ENCODE results near the gene CLRN3.

CLRN3 gene

GRCh38 chr10:127886371-127887051 is 6.2 kb downstream of the CLRN3 start:
- peaks cover 0 to 11% (median 0%) of the 10 kb centered on the region in 3 experiments for H3K27me3 ChIP-seq (ENCODE audit: control insufficient read depth in 3 of 3, insufficient read depth in 3 of 3, low read depth in 1 of 3, low read length in 3 of 3)
- no peaks in the 10 kb centered on the region for H3K9me3 ChIP-seq (replicated peaks in 1 of 2; ENCODE audit: control insufficient read depth in 2 of 2, insufficient read depth in 1 of 2, low read depth in 1 of 2, low read length in 2 of 2)
- H2BK5ac ChIP-seq (ENCODE audit: low read length), result no peak overlapping the region
- DNase-seq (ENCODE audit: low spot score), result no peak
- H2BK120ac ChIP-seq (ENCODE audit: low read depth, low read length), result no peak overlapping the region
- H3K79me1 ChIP-seq (ENCODE audit: low read depth, low read length), result no peaks in the 10 kb centered on the region
- no peak overlapping the region for H3K4me3 ChIP-seq (ENCODE audit: low read length in 2 of 2)
- H4K8ac ChIP-seq (ENCODE audit: low read depth, low read length), result no peak overlapping the region
- H3K27ac ChIP-seq (replicated peaks; ENCODE audit: low read length), result no peak overlapping the region
- no CpG with 5 or more reads among the region's 12 CpGs for WGBS, 2 donors (ENCODE audit: extremely low coverage in 2 of 2, insufficient read length in 2 of 2, insufficient replicate concordance in 1 of 2)
- no peak overlapping the region for H3K14ac ChIP-seq (ENCODE audit: low read length)
- H2BK12ac ChIP-seq (ENCODE audit: low read length), result no peak overlapping the region
- H3K36me3 ChIP-seq (replicated peaks in 1 of 2; ENCODE audit: control insufficient read depth in 2 of 2, insufficient read depth in 2 of 2, low read length in 2 of 2), result no peaks in the 10 kb centered on the region
- no peak overlapping the region for H2AK5ac ChIP-seq (ENCODE audit: low read depth, low read length)
- H2BK15ac ChIP-seq (ENCODE audit: low read length), result no peak overlapping the region
- no peak overlapping the region for H3K9ac ChIP-seq (ENCODE audit: low read depth, low read length, poor library complexity)
- no peak overlapping the region for H3K18ac ChIP-seq (ENCODE audit: low read length)
- no peak overlapping the region for H4K91ac ChIP-seq (ENCODE audit: low read depth, low read length, poor library complexity)
- H3K4ac ChIP-seq (ENCODE audit: low read length), result no peak overlapping the region
- H2AFZ ChIP-seq (ENCODE audit: low read length), result no peak overlapping the region
- no peak overlapping the region for H3K23ac ChIP-seq (ENCODE audit: low read depth, low read length, poor library complexity)
- H3K4me2 ChIP-seq (ENCODE audit: insufficient read depth, low read length, poor library complexity, severe bottlenecking), result no peak overlapping the region
- H3K4me1 ChIP-seq (ENCODE audit: control insufficient read depth in 2 of 2, insufficient read depth in 1 of 2, low read depth in 1 of 2, low read length in 2 of 2), result no peaks in the 10 kb centered on the region

GRCh38 chr10:127884501-127884900 is 8.2 kb downstream of the CLRN3 start:
- H2AK5ac ChIP-seq (ENCODE audit: low read depth, low read length), result no peak overlapping the region
- H2BK15ac ChIP-seq (ENCODE audit: low read length), result no peak overlapping the region
- no peaks in the 10 kb centered on the region for H3K36me3 ChIP-seq (replicated peaks in 1 of 2; ENCODE audit: control insufficient read depth in 2 of 2, insufficient read depth in 2 of 2, low read length in 2 of 2)
- no peak overlapping the region for H3K14ac ChIP-seq (ENCODE audit: low read length)
- no peak overlapping the region for H3K23ac ChIP-seq (ENCODE audit: low read depth, low read length, poor library complexity)
- no peak overlapping the region for H2BK12ac ChIP-seq (ENCODE audit: low read length)
- no peak overlapping the region for H4K91ac ChIP-seq (ENCODE audit: low read depth, low read length, poor library complexity)
- WGBS, 2 donors (ENCODE audit: extremely low coverage in 2 of 2, insufficient read length in 2 of 2, insufficient replicate concordance in 1 of 2), result no CpG with 5 or more reads among the region's 5 CpGs
- H3K4ac ChIP-seq (ENCODE audit: low read length), result no peak overlapping the region
- H2BK5ac ChIP-seq (ENCODE audit: low read length), result no peak overlapping the region
- no peak overlapping the region for H3K9ac ChIP-seq (ENCODE audit: low read depth, low read length, poor library complexity)
- no peak overlapping the region for H3K4me2 ChIP-seq (ENCODE audit: insufficient read depth, low read length, poor library complexity, severe bottlenecking)
- no peak for DNase-seq (ENCODE audit: low spot score)
- no peak overlapping the region for H3K27ac ChIP-seq (replicated peaks; ENCODE audit: low read length)
- H2AFZ ChIP-seq (ENCODE audit: low read length), result no peak overlapping the region
- H3K27me3 ChIP-seq (ENCODE audit: control insufficient read depth in 3 of 3, insufficient read depth in 3 of 3, low read depth in 1 of 3, low read length in 3 of 3), result peaks cover 0 to 8% (median 0%) of the 10 kb centered on the region in 3 experiments
- H3K9me3 ChIP-seq (replicated peaks in 1 of 2; ENCODE audit: control insufficient read depth in 2 of 2, insufficient read depth in 1 of 2, low read depth in 1 of 2, low read length in 2 of 2), result no peaks in the 10 kb centered on the region
- no peaks in the 10 kb centered on the region for H3K79me1 ChIP-seq (ENCODE audit: low read depth, low read length)
- H3K18ac ChIP-seq (ENCODE audit: low read length), result no peak overlapping the region
- no peak overlapping the region for H4K8ac ChIP-seq (ENCODE audit: low read depth, low read length)
- peaks cover 0 to 2% of the 10 kb centered on the region in 2 donors for H3K4me1 ChIP-seq (ENCODE audit: control insufficient read depth in 2 of 2, insufficient read depth in 1 of 2, low read depth in 1 of 2, low read length in 2 of 2)
- no peak overlapping the region for H3K4me3 ChIP-seq (ENCODE audit: low read length in 2 of 2)
- no peak overlapping the region for H2BK120ac ChIP-seq (ENCODE audit: low read depth, low read length)

- Histone ChIP-seq H2AFZ (ENCODE audit: low read length) (no peak overlapping the region), H4K8ac (ENCODE audit: low read depth, low read length) (no peak overlapping the region), H3K14ac (ENCODE audit: low read length) (no peak overlapping the region), H2BK5ac (ENCODE audit: low read length) (no peak overlapping the region), H3K9ac (ENCODE audit: low read depth, low read length, poor library complexity) (no peak overlapping the region), H3K36me3 (replicated peaks in 1 of 2; ENCODE audit: control insufficient read depth in 2 of 2, insufficient read depth in 2 of 2, low read length in 2 of 2) (no peaks in the 10 kb centered on the region), H2BK12ac (ENCODE audit: low read length) (no peak overlapping the region), H3K23ac (ENCODE audit: low read depth, low read length, poor library complexity) (no peak overlapping the region), H3K79me1 (ENCODE audit: low read depth, low read length) (no peaks in the 10 kb centered on the region), H2AK5ac (ENCODE audit: low read depth, low read length) (no peak overlapping the region), H4K91ac (ENCODE audit: low read depth, low read length, poor library complexity) (no peak overlapping the region), H3K4ac (ENCODE audit: low read length) (no peak overlapping the region), H3K4me3 (ENCODE audit: low read length in 2 of 2) (no peak overlapping the region), H3K27me3 (ENCODE audit: control insufficient read depth in 3 of 3, insufficient read depth in 3 of 3, low read depth in 1 of 3, low read length in 3 of 3) (peaks cover 0 to 5% (median 0%) of the 10 kb centered on the region in 3 experiments), H3K9me3 (replicated peaks in 1 of 2; ENCODE audit: control insufficient read depth in 2 of 2, insufficient read depth in 1 of 2, low read depth in 1 of 2, low read length in 2 of 2) (no peaks in the 10 kb centered on the region), H3K27ac (replicated peaks; ENCODE audit: low read length) (no peak overlapping the region), H2BK120ac (ENCODE audit: low read depth, low read length) (no peak overlapping the region), H2BK15ac (ENCODE audit: low read length) (no peak overlapping the region), H3K4me1 (ENCODE audit: control insufficient read depth in 2 of 2, insufficient read depth in 1 of 2, low read depth in 1 of 2, low read length in 2 of 2) (peaks cover 0 to 2% of the 10 kb centered on the region in 2 donors), H3K18ac (ENCODE audit: low read length) (no peak overlapping the region), H3K4me2 (ENCODE audit: insufficient read depth, low read length, poor library complexity, severe bottlenecking) (no peak overlapping the region)
- WGBS, 2 donors (ENCODE audit: extremely low coverage in 2 of 2, insufficient read length in 2 of 2, insufficient replicate concordance in 1 of 2), result no CpG with 5 or more reads among the region's 10 CpGs
- no peak for DNase-seq (ENCODE audit: low spot score)
These were observed 9.2 kb downstream of the CLRN3 start for GRCh38 chr10:127883516-127883915.

GRCh38 chr10:127882801-127883459 is 9.8 kb downstream of the CLRN3 start:
- no peaks in the 10 kb centered on the region for H3K9me3 ChIP-seq (replicated peaks in 1 of 2; ENCODE audit: control insufficient read depth in 2 of 2, insufficient read depth in 1 of 2, low read depth in 1 of 2, low read length in 2 of 2)
- H3K36me3 ChIP-seq (replicated peaks in 1 of 2; ENCODE audit: control insufficient read depth in 2 of 2, insufficient read depth in 2 of 2, low read length in 2 of 2), result no peaks in the 10 kb centered on the region
- no CpG with 5 or more reads among the region's 4 CpGs for WGBS, 2 donors (ENCODE audit: extremely low coverage in 2 of 2, insufficient read length in 2 of 2, insufficient replicate concordance in 1 of 2)
- no peak overlapping the region for H3K4ac ChIP-seq (ENCODE audit: low read length)
- no peak overlapping the region for H3K27ac ChIP-seq (replicated peaks; ENCODE audit: low read length)
- DNase-seq (ENCODE audit: low spot score), result no peak
- H3K14ac ChIP-seq (ENCODE audit: low read length), result no peak overlapping the region
- peak overlapping the region in 1 of 2 donors; percentile 40 for H3K4me3 ChIP-seq (ENCODE audit: low read length in 2 of 2)
- H2AK5ac ChIP-seq (ENCODE audit: low read depth, low read length), result no peak overlapping the region
- no peak overlapping the region for H2AFZ ChIP-seq (ENCODE audit: low read length)
- H2BK120ac ChIP-seq (ENCODE audit: low read depth, low read length), result no peak overlapping the region
- peak overlapping the region; percentile 9 for H3K18ac ChIP-seq (ENCODE audit: low read length)
- no peak overlapping the region for H2BK5ac ChIP-seq (ENCODE audit: low read length)
- H3K9ac ChIP-seq (ENCODE audit: low read depth, low read length, poor library complexity), result no peak overlapping the region
- no peak overlapping the region for H2BK12ac ChIP-seq (ENCODE audit: low read length)
- H3K4me2 ChIP-seq (ENCODE audit: insufficient read depth, low read length, poor library complexity, severe bottlenecking), result no peak overlapping the region
- no peak overlapping the region for H3K23ac ChIP-seq (ENCODE audit: low read depth, low read length, poor library complexity)
- no peak overlapping the region for H2BK15ac ChIP-seq (ENCODE audit: low read length)
- no peak overlapping the region for H4K91ac ChIP-seq (ENCODE audit: low read depth, low read length, poor library complexity)
- H3K27me3 ChIP-seq (ENCODE audit: control insufficient read depth in 3 of 3, insufficient read depth in 3 of 3, low read depth in 1 of 3, low read length in 3 of 3), result peaks cover 0 to 5% (median 0%) of the 10 kb centered on the region in 3 experiments
- no peaks in the 10 kb centered on the region for H3K79me1 ChIP-seq (ENCODE audit: low read depth, low read length)
- no peak overlapping the region for H4K8ac ChIP-seq (ENCODE audit: low read depth, low read length)
- H3K4me1 ChIP-seq (ENCODE audit: control insufficient read depth in 2 of 2, insufficient read depth in 1 of 2, low read depth in 1 of 2, low read length in 2 of 2), result peaks cover 0 to 2% of the 10 kb centered on the region in 2 donors
